GM20000 (cell line): ENCODE results near the gene SLC30A1.

ENCODE experiments used
- DNase-seq: peaks from one replicate; pipeline ENCODE4 v3.0.0; 2012; ENCODE audit warnings: low spot score
- TF ChIP-seq, protein P1 (sequence below): IDR thresholded peaks from 2 replicates; pipeline ENCODE4 v1.5.1; 2012; ENCODE audit warnings: mild to moderate bottlenecking, control low read depth; ENCODE audit errors: extremely low read depth, missing control alignments

SLC30A1 gene

DNA sequence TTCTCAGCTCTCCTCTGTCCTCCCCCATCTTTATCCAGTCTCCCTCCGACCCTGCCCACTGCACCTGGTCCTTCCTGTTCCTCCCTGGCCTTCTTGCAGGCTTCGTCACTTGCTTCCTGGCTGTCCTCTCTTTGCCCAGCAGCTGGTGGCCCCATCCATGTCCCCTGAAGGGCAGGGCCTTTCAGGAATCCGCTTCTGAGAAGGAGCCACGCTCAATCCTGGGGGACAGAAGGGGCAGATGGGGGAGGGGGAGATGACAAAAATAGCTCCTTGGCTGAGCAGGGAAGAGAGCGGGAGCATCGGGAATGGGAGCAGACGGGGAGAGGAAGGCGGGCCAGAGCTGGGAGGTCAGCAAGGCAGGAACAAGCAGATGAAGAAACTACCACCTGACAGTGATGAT lies 40.7 kb downstream of the SLC30A1 start:
- no peak for DNase-seq
- TF ChIP-seq, protein P1, sequence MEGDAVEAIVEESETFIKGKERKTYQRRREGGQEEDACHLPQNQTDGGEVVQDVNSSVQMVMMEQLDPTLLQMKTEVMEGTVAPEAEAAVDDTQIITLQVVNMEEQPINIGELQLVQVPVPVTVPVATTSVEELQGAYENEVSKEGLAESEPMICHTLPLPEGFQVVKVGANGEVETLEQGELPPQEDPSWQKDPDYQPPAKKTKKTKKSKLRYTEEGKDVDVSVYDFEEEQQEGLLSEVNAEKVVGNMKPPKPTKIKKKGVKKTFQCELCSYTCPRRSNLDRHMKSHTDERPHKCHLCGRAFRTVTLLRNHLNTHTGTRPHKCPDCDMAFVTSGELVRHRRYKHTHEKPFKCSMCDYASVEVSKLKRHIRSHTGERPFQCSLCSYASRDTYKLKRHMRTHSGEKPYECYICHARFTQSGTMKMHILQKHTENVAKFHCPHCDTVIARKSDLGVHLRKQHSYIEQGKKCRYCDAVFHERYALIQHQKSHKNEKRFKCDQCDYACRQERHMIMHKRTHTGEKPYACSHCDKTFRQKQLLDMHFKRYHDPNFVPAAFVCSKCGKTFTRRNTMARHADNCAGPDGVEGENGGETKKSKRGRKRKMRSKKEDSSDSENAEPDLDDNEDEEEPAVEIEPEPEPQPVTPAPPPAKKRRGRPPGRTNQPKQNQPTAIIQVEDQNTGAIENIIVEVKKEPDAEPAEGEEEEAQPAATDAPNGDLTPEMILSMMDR, result no peak

DNA sequence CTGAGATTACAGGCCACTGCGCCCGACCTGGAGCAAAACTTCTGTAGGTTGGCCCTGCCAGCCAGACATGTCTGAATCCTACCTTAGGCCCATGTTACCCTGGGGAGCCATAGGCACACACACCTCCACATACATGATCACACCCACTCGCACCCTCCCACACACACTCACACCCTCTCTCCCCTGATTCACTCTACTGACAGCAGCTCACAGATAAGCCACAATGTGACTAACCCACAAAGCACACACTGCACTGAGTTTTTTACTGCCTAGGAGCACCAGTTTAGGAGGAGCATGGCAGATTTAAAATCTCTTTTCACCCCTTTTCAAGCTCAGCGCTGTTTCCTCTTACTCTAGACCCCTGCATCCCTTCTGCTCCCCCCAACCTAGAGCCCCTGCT lies 41.7 kb downstream of the SLC30A1 start:
- DNase-seq, result no peak
- TF ChIP-seq, protein P1, result no peak

DNA sequence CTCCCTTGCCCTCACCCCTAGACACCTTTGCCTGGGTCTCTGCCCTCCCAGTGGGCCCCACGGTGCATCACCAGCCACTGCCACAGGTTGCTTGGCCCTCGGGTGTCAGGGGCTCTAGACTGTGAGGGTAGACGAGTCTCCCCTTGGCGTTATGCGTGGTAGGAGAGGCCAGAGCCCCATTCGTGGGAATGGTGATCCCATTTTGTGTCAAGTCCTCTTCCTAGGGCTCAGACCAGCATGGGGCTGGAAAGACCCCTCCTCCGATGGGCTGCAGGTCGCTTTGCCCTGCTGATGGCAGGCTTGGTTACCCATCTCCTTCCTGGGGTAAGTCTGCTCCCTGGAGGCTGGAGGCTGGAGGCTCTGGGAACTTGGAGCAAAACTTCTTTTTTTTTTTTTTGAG lies 42.4 kb downstream of the SLC30A1 start:
- TF ChIP-seq, protein P1, result no peak
- no peak for DNase-seq

DNA sequence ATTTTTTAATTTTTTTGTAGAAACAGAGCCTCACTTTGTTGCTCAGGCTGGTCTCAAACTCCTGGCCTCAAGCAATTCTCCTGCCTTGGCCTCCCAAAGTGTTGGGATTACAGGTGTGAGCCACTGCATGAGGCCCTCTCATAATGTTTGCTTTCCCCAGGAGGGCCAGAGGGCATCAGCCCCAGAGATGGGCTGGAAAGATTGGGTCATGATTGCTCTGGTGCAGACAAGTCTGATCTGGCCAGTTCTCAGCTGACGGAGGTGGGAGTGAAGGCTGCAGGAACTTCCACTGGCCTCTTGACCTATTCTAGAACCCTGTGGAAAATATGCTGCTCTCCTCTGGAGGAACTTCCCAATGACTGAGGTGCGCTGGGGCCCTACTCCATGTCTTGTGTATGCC lies 43.6 kb downstream of the SLC30A1 start:
- DNase-seq, result no peak
- TF ChIP-seq, protein P1, result no peak

DNA sequence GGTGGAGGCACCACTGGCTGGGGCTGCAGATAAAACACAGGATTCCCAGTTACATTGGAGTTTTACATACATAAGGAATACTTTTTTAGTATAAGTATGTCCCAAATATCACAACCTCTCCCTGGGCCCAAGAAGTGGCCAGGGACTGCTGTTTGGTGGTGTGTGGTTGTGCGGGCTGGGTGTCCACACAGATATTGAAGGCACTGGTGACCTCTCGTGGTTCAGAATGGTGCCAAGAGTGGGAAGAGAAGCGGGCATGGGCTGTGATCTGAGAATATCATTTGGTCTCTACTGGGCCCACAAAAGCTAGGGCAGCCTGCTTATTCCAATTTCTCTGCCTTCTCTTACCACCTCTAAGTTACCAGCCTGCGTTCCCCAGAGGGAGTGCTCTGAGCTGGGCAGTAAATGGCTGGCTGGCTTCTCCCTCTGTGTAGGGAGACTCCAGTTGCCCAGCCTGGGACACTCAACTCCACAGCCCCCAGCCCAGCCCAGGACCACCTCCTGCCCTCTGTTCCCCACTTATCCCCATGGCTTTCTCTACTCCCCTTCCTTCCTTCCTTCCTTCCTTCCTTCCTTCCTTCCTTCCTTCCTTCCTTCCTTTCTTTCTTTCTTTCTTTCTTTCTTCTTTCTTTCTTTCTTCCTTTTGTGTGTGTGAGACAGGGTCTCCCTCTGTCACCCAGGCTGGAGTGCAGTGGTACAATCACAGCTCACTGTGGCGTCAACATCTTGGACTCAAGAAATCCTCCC lies 44.2 kb downstream of the SLC30A1 start:
- no peak for DNase-seq
- TF ChIP-seq, protein P1, result no peak

DNA sequence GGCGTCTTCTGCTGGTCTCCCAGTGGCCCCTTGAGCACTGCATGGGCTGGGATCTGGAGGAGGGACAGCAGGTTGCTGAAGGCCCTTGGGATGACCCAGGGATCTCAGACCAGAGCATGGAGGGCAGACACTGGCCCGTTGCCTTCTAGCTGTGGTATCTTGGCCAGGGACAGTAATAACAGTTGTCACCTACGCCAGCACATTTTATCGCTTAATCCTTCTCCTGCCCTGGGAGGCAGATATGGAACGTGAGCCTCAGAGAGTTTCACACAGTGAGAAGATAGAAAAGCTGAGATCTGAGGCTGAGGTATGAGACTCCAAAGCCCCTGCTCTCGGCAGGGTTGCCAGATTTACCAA lies 46.9 kb downstream of the SLC30A1 start:
- no peak for DNase-seq
- TF ChIP-seq, protein P1, result no peak

DNA sequence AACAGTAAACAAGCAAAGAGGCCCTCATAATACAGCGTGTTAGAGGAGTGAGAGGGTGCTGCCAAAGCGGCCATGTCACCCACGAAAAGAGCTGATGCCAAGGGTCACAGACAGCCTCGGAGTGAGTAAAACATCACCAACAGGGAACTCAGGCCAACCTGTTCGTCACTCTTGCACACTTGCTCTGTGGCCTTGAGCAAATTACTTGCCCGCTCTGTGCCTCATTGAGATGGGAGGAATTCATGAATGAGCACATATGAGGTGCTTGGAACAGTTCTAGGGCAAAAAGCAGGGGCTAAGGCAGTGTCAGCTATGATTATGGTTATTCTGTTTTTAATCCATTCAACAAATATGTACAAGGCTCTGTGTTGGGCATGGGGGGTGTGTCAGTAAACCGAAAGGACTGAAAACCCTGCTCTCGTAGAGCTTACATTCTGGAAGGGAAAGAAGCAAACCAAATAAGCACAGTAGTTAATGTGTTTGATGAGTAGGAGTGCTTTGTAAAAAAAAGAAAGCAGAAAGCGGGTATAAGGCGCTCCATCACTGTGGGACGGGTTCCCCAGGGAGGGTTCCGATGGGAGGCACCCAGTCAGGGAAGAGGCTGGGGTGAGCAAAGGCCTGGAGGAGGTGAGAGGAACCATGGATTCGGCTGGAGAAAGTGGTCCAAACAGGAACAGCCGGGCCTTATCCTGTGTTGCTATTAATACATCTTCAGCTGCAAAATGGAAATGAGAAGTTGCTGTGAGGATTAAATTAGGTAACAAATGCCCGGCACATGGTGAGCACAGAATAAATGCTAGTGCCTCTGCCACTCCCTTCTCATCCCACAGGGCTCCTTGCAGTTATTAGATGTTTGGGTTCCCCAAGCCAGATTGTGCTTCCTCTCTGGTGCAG lies 47.5 kb downstream of the SLC30A1 start:
- TF ChIP-seq, protein P1, result no peak
- no peak for DNase-seq
